Mesangial cell (primary cell): Measurements from ENCODE around the gene GAR1. TPM values are rescaled to one million over a fixed set of nuclear protein-coding genes. Genes with fewer than 3 reads are reported as not detected.

Experiments
- total RNA-seq: library from RNA; depleted of rRNA; stranded (reverse); fragments of >200 nt; gene quantifications from 2 replicates; pipeline ENCODE4 v1.2.3, GENCODE V29; 2015

GAR1 gene
- total RNA-seq, result 6.5 and 9.6 TPM in 2 replicates

GRCh38 chr4:109815151-109816081 is at the start of gene GAR1:
Gene GAR1 (plus strand): TSS chr4:109815762. CDS start chr4:109816165, 403 bp downstream.

GRCh38 chr4:109801895-109802319 is 13.7 kb upstream of the GAR1 start, which contains the start of gene CFI:
Gene CFI (minus strand): TSS chr4:109801999. CDS start chr4:109801971, 28 bp downstream.

GRCh38 chr4:109827672-109828071 is 12.1 kb downstream of the GAR1 start, which contains the start of gene RRH:
Gene RRH (plus strand): TSS chr4:109827972. CDS start chr4:109828028, 56 bp downstream.

GRCh38 chr4:109847896-109848442 is 32.4 kb downstream of the GAR1 start, which contains the start of gene LRIT3:
Gene LRIT3 (plus strand): TSS chr4:109848107. CDS start chr4:109848202, 95 bp downstream.

Other genes starting within 250 kb of the GAR1 start
- gene CASP6, start 112.3 kb upstream of the GAR1 start, total RNA-seq, result 39.1 and 39.4 TPM in 2 replicates
- gene PLA2G12A, start 85.7 kb upstream of the GAR1 start, total RNA-seq, result 11.1 and 20.9 TPM in 2 replicates
- gene CFI, start 13.8 kb upstream of the GAR1 start, total RNA-seq, result 3.9 and 69.6 TPM in 2 replicates
- not detected in 2 replicates for gene RRH, start 12.2 kb downstream of the GAR1 start, total RNA-seq
- under 0.01 TPM in 1 of 2 replicates, not detected in the other for gene LRIT3, start 32.3 kb downstream of the GAR1 start, total RNA-seq
- gene EGF, start 97.1 kb downstream of the GAR1 start, total RNA-seq, result 0.16 and 0.25 TPM in 2 replicates